ENCODE results near the gene NR2F6.

- peak; percentile 56 for TF ChIP-seq CTCF (conservative IDR thresholded peaks at IDR 0.05; ENCODE audit: low read depth, low read length)
- no peak for TF ChIP-seq MXI1 (IDR thresholded peaks at IDR 0.05; ENCODE audit: borderline replicate concordance, low read depth, low read length)
- no peak for TF ChIP-seq POLR2A (IDR thresholded peaks at IDR 0.05; ENCODE audit: low read depth, low read length)
- TF ChIP-seq CEBPB (IDR thresholded peaks at IDR 0.05; ENCODE audit: low read depth, low read length): no peak
- TF ChIP-seq USF2 (IDR thresholded peaks at IDR 0.05; ENCODE audit: low read depth, low read length): no peak
These were observed 40.2 kb downstream of the NR2F6 start for GRCh38 chr19:17205237-17206140.

All from IMR-90 (cell line).